ENCODE results near the gene SLC51A. TPM values are rescaled to one million over a fixed set of nuclear protein-coding genes. Genes with fewer than 3 reads are reported as not detected.

Gene SLC51A
- total RNA-seq, 1 donor = not detected

DNA sequence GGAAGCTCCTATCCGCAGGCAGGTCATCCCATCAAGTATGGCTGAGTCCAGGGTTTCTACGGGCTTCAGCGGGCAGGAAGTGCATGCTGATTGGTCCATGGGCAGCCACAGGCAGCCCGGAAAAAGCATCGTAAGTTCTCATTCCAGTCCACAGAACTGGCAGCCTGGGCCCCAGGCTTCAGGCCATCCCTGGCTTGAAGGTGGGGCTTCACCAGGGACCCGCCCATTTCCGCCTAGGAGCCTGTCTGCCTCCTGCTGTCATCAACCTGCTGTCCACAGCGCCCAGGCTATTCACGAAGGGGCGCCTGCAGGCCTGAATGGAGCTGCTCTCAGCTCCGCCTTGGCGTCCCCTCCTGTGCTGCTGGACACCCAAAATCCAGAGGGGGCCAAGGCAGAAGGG is 57.3 kb downstream of the SLC51A start:
- peaks cover 81% of the 10 kb centered on the region for H3K79me2 ChIP-seq (ENCODE audit: insufficient read depth, low read length)

GRCh38 chr3:196274585-196274984 is 58.3 kb downstream of the SLC51A start:
- Histone ChIP-seq H3K36me3 (ENCODE audit: insufficient read depth, low read length) (peaks cover 23% of the 10 kb centered on the region), H3K4me2 (ENCODE audit: insufficient read depth, low read length) (no peak overlapping the region), H3K79me2 (ENCODE audit: insufficient read depth, low read length) (peaks cover 78% of the 10 kb centered on the region), H2AFZ (ENCODE audit: low read length) (no peak overlapping the region), H4K20me1 (ENCODE audit: insufficient read depth, low read length) (peaks cover 40% of the 10 kb centered on the region), H3K4me1 (ENCODE audit: insufficient read depth, low read length) (peaks cover 20% of the 10 kb centered on the region), H3K4me3 (ENCODE audit: insufficient read depth, low read length) (no peak overlapping the region), H3K9me3 (ENCODE audit: low read depth, low read length) (no peaks in the 10 kb centered on the region), H3K27ac (ENCODE audit: low read depth, low read length) (no peak overlapping the region), H3K27me3 (ENCODE audit: insufficient read depth, low read length) (no peaks in the 10 kb centered on the region)
- DNase-seq (ENCODE audit: insufficient read length, low spot score, missing footprints) = no peak
- no peak for TF ChIP-seq CTCF (IDR thresholded peaks at IDR 0.05; ENCODE audit: extremely low read depth, low read depth, low read length)

More for the DNA sequence above, 57.3 kb downstream of the SLC51A start:
- Histone ChIP-seq H2AFZ (ENCODE audit: low read length) (no peak overlapping the region), H3K36me3 (ENCODE audit: insufficient read depth, low read length) (peaks cover 32% of the 10 kb centered on the region), H3K9me3 (ENCODE audit: low read depth, low read length) (no peaks in the 10 kb centered on the region), H3K27me3 (ENCODE audit: insufficient read depth, low read length) (no peaks in the 10 kb centered on the region), H3K4me1 (ENCODE audit: insufficient read depth, low read length) (peaks cover 11% of the 10 kb centered on the region), H3K4me2 (ENCODE audit: insufficient read depth, low read length) (no peak overlapping the region), H3K4me3 (ENCODE audit: insufficient read depth, low read length) (no peak overlapping the region), H4K20me1 (ENCODE audit: insufficient read depth, low read length) (peaks cover 40% of the 10 kb centered on the region), H3K27ac (ENCODE audit: low read depth, low read length) (no peak overlapping the region)
- DNase-seq (ENCODE audit: insufficient read length, low spot score, missing footprints) = no peak
- TF ChIP-seq CTCF (IDR thresholded peaks at IDR 0.05; ENCODE audit: extremely low read depth, low read depth, low read length) = no peak

DNA sequence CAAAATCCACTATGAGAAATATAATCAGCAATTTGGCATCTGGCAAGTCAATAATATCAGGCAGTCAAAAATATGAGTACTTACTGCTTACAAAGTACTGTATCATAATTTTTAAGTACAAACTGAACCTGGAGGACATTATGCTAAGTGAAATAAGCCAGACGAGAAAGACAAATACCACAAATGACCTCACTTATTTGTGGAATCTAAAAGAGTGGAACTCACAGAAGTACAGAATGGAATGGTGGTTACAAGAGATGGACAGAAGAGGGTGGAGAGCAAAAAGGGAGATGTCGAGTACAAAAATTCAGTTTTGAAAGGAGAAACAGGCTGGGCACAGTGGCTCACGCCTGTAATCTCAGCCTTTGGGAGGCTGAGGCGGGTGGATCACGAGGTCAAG is 58.8 kb downstream of the SLC51A start:
- no peak overlapping the region for H2AFZ ChIP-seq (ENCODE audit: low read length)
- no peak overlapping the region for H3K4me3 ChIP-seq (ENCODE audit: insufficient read depth, low read length)
- no peak overlapping the region for H3K27ac ChIP-seq (ENCODE audit: low read depth, low read length)
- H3K4me1 ChIP-seq (ENCODE audit: insufficient read depth, low read length) = peaks cover 23% of the 10 kb centered on the region
- H3K36me3 ChIP-seq (ENCODE audit: insufficient read depth, low read length) = peaks cover 19% of the 10 kb centered on the region
- no peak overlapping the region for H3K4me2 ChIP-seq (ENCODE audit: insufficient read depth, low read length)
- peaks cover 41% of the 10 kb centered on the region for H4K20me1 ChIP-seq (ENCODE audit: insufficient read depth, low read length)
- no peak for DNase-seq (ENCODE audit: insufficient read length, low spot score, missing footprints)
- no peak for TF ChIP-seq CTCF (IDR thresholded peaks at IDR 0.05; ENCODE audit: extremely low read depth, low read depth, low read length)
- peaks cover 76% of the 10 kb centered on the region for H3K79me2 ChIP-seq (ENCODE audit: insufficient read depth, low read length)
- H3K27me3 ChIP-seq (ENCODE audit: insufficient read depth, low read length) = no peaks in the 10 kb centered on the region
- H3K9me3 ChIP-seq (ENCODE audit: low read depth, low read length) = no peaks in the 10 kb centered on the region

GRCh38 chr3:196280689-196281440 is 64.5 kb downstream of the SLC51A start:
- Histone ChIP-seq H2AFZ (ENCODE audit: low read length) (no peak overlapping the region), H3K4me3 (ENCODE audit: insufficient read depth, low read length) (no peak overlapping the region), H3K9me3 (ENCODE audit: low read depth, low read length) (no peaks in the 10 kb centered on the region), H3K27ac (ENCODE audit: low read depth, low read length) (no peak overlapping the region), H3K79me2 (ENCODE audit: insufficient read depth, low read length) (peaks cover 85% of the 10 kb centered on the region), H3K4me2 (ENCODE audit: insufficient read depth, low read length) (no peak overlapping the region), H4K20me1 (ENCODE audit: insufficient read depth, low read length) (peaks cover 47% of the 10 kb centered on the region), H3K27me3 (ENCODE audit: insufficient read depth, low read length) (no peaks in the 10 kb centered on the region), H3K36me3 (ENCODE audit: insufficient read depth, low read length) (peaks cover 3% of the 10 kb centered on the region), H3K4me1 (ENCODE audit: insufficient read depth, low read length) (peaks cover 41% of the 10 kb centered on the region)
- TF ChIP-seq CTCF (IDR thresholded peaks at IDR 0.05; ENCODE audit: extremely low read depth, low read depth, low read length) = no peak
- DNase-seq (ENCODE audit: insufficient read length, low spot score, missing footprints) = no peak
